Ramos (cell line): Measurements from ENCODE around the gene IVD.

Experiments used
- in situ Hi-C: fragments of 300-500 bp; cut with MboI; formaldehyde crosslinking; loops from one replicate; pipeline ENCODE4 v1.14.3; 2022; ENCODE audit warnings: low sequenced_read_pairs; ENCODE audit not compliant: unreplicated experiment

IVD gene

GRCh38 chr15:40405501-40406381 is at the start of gene IVD:
TSS of gene IVD (plus strand) at chr15:40405795. CDS start at chr15:40405828, 33 bp downstream.
- in situ Hi-C loops, result no loop called here

GRCh38 chr15:40355976-40356585 is 49.5 kb upstream of the IVD start:
- in situ Hi-C loops, result no loop called here

DNA sequence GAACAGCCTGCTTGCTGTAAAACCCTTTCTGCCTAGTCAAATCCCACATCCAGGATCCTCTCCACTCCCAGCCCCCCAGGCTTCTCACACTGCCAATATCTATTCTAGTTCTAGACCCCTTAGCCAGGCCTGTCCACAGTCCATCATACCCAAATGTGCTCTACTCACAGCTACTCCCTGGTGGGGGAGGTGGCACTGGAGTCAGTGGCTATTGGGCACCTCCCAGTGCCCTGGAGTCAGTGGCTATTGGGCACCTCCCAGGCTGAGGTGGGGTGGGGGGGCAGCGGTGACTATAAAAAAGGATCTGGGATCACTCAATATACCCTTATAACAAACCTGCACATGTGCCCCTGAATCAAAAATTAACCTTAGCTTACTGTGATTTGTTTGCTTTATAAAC is 48.3 kb upstream of the IVD start:
- in situ Hi-C loops, result no loop called here

DNA sequence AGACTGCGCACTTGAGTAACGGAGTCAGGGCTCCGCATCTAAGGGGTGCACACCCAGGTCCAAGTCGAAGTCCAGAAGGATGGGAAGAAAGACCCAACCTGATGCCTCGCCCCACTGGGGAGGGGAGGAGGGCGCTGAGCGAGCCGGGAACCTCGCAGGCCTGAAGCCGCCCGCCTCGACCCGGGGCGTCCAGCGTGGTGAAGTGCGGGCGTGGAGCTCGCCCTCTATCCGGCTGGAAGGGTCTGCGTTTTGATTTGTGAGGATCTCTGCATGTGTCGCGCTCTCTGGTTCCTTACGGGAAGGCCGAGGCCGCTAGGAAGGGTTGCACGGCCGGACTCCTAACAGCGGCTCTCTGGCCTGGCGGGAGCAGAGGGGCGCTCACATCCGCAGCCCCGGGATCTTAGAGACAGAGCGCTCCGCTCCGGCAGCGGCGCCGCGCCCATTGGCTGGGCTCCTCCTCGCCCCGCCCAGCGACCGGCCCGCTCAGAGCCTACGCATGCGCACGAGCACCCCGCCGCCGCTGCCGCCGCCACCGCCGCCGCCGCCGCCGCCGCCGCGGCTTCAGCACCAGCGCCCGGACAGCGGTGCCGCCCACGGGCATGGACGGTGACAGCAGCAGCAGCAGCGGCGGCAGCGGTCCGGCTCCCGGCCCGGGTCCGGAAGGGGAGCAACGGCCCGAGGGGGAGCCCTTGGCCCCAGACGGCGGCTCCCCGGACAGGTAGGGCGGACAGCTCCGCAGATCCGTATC is 47.7 kb upstream of the IVD start, which contains the start of gene DISP2:
TSS of gene DISP2 (plus strand) at position 497 of the 748 bp plus-strand sequence. CDS start at position 600, 103 bp downstream.
- in situ Hi-C loops, result no loop called here

GRCh38 chr15:40358471-40359353 is 46.9 kb upstream of the IVD start:
- in situ Hi-C loops, result no loop called here

DNA sequence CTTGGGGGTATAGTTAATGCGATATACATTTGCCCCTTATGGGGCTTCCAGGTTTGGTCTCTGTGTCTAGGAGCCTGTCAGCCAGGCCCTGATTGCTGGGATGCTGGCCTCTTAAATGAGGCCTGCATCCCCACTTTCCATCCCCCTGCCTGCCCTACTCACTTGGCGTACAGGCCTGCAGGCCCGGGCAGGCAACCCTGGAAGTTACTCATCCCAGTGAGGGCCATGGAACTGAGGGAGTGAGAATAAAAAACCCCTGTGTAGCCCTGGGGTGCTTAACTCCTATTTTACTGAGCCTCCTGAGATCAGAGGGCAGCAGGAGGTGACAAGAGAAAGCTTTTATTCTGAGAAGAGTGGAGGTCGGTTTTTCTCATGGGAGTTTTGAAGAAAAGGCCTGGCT is 45.6 kb upstream of the IVD start:
- in situ Hi-C loops, result no loop called here

GRCh38 chr15:40361640-40362039 is 44.0 kb upstream of the IVD start:
- in situ Hi-C loops, result no loop called here

- in situ Hi-C loops, result no loop called here
These were observed 42.0 kb upstream of the IVD start for GRCh38 chr15:40363611-40364010.

- in situ Hi-C loops, result no loop called here
These were observed 41.3 kb upstream of the IVD start for GRCh38 chr15:40364251-40364650.

DNA sequence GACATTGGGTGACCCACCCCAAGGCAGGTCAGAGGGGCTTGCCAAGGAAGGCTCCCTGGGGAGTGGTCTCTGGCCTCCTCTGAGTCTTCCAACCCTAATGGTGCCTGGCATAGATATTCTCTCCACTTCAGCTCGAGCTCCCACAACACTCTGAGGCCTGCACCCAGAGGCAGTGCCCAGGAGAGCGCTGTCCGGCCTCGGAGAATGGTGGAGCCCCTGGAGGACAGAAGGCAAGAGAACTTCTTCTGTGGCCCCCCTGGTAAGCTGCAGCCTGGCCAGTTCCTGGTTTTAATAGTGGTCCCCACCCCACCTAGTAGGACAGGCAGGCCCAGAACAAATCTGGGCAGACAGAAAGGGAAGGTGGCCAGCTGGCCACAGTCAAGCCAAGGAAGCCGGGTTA is 40.6 kb upstream of the IVD start:
- in situ Hi-C loops, result no loop called here

GRCh38 chr15:40365624-40366456 is 39.8 kb upstream of the IVD start:
- in situ Hi-C loops, result no loop called here

- in situ Hi-C loops, result no loop called here
These were observed 38.9 kb upstream of the IVD start for GRCh38 chr15:40366457-40367370.

- in situ Hi-C loops, result no loop called here
These were observed 38.3 kb upstream of the IVD start for GRCh38 chr15:40367371-40367685.

DNA sequence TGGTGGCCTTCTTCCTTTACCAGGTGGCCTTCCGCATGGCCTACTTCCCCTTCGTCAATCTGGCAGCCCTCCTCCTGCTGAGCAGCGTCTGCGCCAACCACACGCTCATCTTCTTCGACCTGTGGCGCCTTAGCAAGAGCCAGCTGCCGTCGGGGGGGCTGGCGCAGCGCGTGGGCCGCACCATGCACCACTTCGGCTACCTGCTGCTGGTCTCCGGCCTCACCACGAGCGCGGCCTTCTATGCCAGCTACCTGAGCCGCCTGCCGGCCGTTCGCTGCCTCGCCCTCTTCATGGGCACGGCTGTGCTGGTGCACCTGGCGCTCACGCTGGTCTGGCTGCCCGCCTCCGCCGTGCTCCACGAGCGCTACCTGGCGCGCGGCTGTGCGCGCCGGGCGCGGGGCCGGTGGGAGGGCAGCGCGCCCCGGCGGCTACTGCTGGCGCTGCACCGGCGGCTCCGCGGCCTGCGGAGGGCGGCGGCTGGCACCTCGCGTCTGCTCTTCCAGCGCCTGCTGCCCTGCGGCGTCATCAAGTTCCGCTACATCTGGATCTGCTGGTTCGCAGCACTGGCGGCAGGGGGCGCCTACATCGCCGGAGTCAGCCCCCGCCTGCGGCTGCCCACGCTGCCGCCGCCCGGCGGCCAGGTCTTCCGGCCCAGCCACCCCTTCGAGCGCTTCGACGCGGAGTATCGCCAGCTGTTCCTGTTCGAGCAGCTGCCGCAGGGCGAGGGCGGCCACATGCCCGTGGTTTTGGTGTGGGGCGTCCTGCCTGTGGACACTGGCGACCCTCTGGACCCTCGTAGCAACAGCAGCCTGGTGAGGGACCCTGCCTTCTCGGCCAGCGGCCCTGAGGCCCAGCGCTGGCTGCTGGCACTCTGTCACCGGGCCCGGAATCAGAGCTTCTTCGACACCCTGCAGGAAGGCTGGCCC is 37.6 kb upstream of the IVD start:
- in situ Hi-C loops, result no loop called here

DNA sequence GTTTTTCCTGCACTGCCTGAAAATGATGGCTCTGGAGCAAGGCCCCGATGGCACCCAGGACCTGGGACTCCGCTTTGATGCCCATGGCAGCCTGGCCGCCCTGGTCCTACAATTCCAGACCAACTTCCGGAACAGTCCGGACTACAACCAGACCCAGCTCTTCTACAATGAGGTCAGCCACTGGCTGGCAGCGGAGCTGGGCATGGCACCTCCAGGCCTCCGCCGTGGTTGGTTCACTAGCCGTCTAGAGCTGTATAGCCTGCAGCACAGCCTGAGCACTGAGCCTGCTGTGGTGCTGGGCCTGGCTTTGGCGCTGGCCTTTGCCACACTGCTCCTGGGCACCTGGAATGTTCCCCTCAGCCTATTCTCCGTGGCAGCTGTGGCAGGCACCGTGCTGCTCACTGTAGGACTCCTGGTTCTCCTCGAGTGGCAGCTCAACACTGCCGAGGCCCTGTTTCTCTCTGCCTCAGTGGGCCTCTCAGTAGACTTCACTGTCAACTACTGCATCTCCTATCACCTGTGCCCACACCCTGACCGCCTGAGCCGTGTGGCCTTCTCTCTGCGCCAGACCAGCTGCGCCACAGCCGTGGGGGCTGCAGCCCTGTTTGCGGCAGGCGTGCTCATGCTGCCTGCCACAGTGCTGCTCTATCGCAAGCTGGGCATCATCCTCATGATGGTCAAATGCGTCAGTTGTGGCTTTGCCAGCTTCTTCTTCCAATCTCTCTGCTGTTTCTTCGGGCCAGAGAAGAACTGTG is 36.7 kb upstream of the IVD start:
- in situ Hi-C loops, result no loop called here

DNA sequence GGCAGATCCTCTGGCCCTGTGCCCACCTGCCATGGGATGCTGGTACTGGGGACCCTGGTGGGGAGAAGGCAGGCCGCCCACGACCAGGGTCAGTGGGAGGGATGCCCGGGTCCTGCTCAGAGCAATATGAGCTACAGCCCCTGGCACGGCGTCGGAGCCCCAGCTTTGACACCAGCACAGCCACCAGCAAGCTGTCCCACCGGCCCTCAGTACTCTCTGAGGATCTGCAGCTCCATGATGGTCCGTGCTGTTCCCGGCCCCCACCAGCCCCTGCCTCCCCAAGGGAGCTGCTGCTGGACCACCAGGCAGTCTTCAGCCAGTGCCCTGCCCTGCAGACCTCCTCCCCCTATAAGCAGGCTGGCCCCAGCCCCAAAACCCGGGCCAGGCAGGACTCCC is 36.1 kb upstream of the IVD start:
- in situ Hi-C loops, result no loop called here

DNA sequence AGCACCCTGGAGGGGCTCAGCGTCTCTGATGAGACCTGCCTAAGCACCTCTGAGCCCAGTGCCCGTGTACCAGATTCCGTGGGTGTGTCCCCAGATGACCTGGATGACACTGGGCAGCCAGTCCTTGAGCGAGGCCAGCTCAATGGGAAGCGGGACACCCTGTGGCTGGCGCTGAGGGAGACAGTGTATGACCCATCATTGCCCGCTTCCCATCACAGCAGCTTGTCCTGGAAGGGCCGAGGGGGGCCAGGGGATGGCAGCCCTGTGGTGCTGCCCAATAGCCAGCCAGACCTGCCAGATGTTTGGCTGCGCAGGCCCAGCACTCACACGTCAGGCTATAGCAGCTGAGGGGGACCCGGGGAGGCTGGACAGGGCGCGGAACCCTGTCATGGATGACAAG is 35.6 kb upstream of the IVD start:
- in situ Hi-C loops, result no loop called here
